GM19025 (cell line): ENCODE data around the gene KLF16.
A peak's percentile ranks its signal among the peaks of the same experiment; 100 is the strongest.

Source experiments
- ATAC-seq: cut with Tn5 transposase; IDR thresholded peaks from one replicate; pipeline ENCODE4 v1.9.1; 2021; ENCODE audit warnings: mild to moderate bottlenecking, low read depth, moderate library complexity; ENCODE audit not compliant: unreplicated experiment

Gene KLF16

GRCh38 chr19:1812426-1813191 is 50.8 kb downstream of the KLF16 start:
- ATAC-seq = peak; percentile 72

- peak; percentile 3 for ATAC-seq
Measured at GRCh38 chr19:1811942-1812425, 51.4 kb downstream of the KLF16 start, which contains the start of gene ATP8B3. Gene ATP8B3, minus strand, starts transcription at chr19:1812276. Its CDS starts 540 bp downstream, at chr19:1811736.

- no peak for ATAC-seq
Measured at GRCh38 chr19:1811472-1811894, 51.9 kb downstream of the KLF16 start.

- no peak for ATAC-seq
Measured at GRCh38 chr19:1810439-1811160, 52.8 kb downstream of the KLF16 start.

- ATAC-seq = no peak
Measured at GRCh38 chr19:1809678-1810077, 53.7 kb downstream of the KLF16 start.

- no peak for ATAC-seq
Measured at GRCh38 chr19:1808395-1808731, 55.0 kb downstream of the KLF16 start.

GRCh38 chr19:1807695-1808394 is 55.5 kb downstream of the KLF16 start:
- ATAC-seq = no peak

GRCh38 chr19:1807030-1807694 is 56.2 kb downstream of the KLF16 start:
- no peak for ATAC-seq

- no peak for ATAC-seq
Measured at GRCh38 chr19:1806184-1807029, 57.0 kb downstream of the KLF16 start.

GRCh38 chr19:1805401-1806183 is 57.8 kb downstream of the KLF16 start:
- ATAC-seq = no peak

- ATAC-seq = no peak
Measured at GRCh38 chr19:1804858-1805257, 58.5 kb downstream of the KLF16 start.
